AG09319 (cell line): Measurements from ENCODE around the gene MYOC.
"Not testable (repeated sequence)": the region's sequence is repeated elsewhere in the genome, so short reads cannot be mapped to it uniquely, and the experiment has no call there.

Experiments used
- DNase-seq: peaks from one replicate; pipeline ENCODE4 v3.0.0-alpha.2; 2010; ENCODE audit warnings: low read depth; ENCODE audit errors: extremely low read depth
- CTCF ChIP-seq: IDR thresholded peaks from 2 replicates; pipeline ENCODE4 v1.5.1; 2011; ENCODE audit warnings: low read depth, mild to moderate bottlenecking, inconsistent platforms, low read length, moderate library complexity

Gene MYOC

GRCh38 chr1:171661076-171661650 is 8.7 kb upstream of the MYOC start:
- DNase-seq = no peak
- no peak for TF ChIP-seq CTCF

DNA sequence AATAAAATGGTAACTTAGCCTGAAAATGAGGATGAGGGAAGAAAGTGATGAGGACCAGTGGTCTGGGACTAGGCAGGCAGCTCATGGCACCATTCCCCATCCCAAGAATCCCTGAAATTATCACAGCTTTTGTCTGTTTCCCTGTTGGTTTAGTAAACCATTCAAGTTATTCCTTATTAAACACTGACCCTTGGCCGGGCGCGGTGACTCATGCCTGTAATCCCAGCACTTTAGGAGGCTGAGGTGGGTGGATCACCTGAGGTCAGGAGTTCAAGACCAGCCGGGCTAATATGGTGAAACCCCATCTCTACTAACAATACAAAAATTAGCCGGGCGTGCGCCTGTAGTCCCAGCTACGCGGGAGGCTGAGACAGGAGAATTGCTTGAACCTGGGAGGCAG is 3.7 kb upstream of the MYOC start:
- not testable (repeated sequence) for DNase-seq

GRCh38 chr1:171655746-171656116 is 3.2 kb upstream of the MYOC start:
- TF ChIP-seq CTCF = no peak
- no peak for DNase-seq

- TF ChIP-seq CTCF = peak; percentile 62
- no peak for DNase-seq
Observed at GRCh38 chr1:171654942-171655745, 2.7 kb upstream of the MYOC start.

DNA sequence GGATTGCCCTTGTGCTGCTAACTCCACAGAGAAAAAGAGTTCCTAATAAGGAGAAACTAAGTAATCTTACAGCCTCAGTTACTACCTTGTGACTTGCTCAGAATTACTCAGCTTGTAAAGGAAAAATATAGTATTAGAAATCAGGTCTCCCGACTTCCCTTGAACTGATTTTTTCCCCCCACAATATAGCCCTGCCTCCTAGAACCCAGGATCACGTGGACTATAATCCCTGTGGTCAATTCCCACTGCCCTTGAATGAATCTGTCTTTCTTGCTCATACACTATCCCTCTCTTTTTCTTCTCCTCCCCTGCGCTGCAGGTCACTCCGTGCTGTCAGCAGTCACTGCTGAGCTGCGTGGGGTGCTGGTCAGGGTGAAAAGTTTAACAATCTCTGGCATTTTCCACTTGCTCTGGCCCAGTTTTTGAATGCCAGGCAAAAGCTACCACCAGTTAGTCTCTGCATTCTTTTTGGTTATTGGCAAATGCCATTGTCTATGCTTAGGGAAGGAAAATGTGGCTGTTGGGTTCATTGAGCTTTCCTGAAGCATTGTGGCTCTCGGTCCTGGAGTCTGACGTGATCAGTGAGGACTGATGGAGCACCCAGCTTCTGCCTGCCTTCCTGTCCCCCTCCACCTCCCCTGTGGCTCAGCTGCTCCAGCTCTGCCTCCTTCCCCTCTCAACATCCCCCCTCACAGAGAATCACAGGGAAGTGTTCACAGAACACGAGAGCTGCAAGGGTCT is 1.9 kb upstream of the MYOC start:
- DNase-seq = no peak
- no peak for TF ChIP-seq CTCF

- no peak for DNase-seq
- no peak for TF ChIP-seq CTCF
Observed at GRCh38 chr1:171653796-171654195, 1.3 kb upstream of the MYOC start.

- no peak for DNase-seq
- TF ChIP-seq CTCF = no peak
Observed at GRCh38 chr1:171646249-171646560, 6.3 kb downstream of the MYOC start.
